ENCODE data around the gene AKAP3. TPM values are rescaled to one million over a fixed set of nuclear protein-coding genes. Genes with fewer than 3 reads are reported as not detected.

Gene AKAP3
- total and polyA plus RNA-seq, 2 experiments from 2014 or later: 1.3 to 3.2 TPM

DNA sequence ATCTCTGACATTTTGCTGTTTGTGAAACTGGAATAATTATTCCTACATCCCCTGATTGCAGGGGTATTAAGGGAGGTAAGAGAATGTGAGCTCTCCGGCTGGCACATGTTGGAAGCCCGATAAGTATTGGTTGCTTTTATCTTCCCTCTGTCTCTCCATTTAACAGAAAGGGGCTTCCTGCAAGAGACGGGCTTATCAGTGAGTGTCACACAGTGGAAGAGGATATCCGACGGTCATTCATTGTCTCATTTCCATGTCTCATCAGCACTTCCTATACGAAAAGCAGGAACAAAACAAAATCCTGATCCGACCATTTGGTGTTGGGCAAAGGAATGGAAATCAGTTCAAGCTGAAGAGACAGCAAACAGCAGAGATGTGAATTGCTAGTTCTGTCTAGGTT, 76.2 kb downstream of the AKAP3 start:
- Histone ChIP-seq H2AFZ (no peak overlapping the region), H3K4me1 (ENCODE audit: insufficient read depth) (no peaks in the 10 kb centered on the region), H3K4me3 (no peak overlapping the region), H3F3A (replicated peaks; ENCODE audit: low read depth) (no peaks in the 10 kb centered on the region), H3K36me3 (ENCODE audit: insufficient read depth) (no peaks in the 10 kb centered on the region), H4K20me1 (replicated peaks; ENCODE audit: insufficient read depth) (no peaks in the 10 kb centered on the region), H3K79me2 (replicated peaks; ENCODE audit: insufficient read depth) (no peaks in the 10 kb centered on the region), H3K27me3 (ENCODE audit: insufficient read depth) (no peaks in the 10 kb centered on the region), H3K4me2 (no peak overlapping the region), H3K27ac (ENCODE audit: low read depth) (no peak overlapping the region), H3K9me2 (ENCODE audit: insufficient read depth) (no peaks in the 10 kb centered on the region)
- H3K36me3 Mint-ChIP-seq (ENCODE audit: low read depth): no peaks in the 10 kb centered on the region
- no peaks in the 10 kb centered on the region for H3K4me1 Mint-ChIP-seq
- DNase-seq (ENCODE audit: low spot score) (no peak), ATAC-seq (no peak)
- no peak overlapping the region for H3K4me3 Mint-ChIP-seq
- H3K9me3 Mint-ChIP-seq: no peaks in the 10 kb centered on the region
- TF ChIP-seq, protein P1, sequence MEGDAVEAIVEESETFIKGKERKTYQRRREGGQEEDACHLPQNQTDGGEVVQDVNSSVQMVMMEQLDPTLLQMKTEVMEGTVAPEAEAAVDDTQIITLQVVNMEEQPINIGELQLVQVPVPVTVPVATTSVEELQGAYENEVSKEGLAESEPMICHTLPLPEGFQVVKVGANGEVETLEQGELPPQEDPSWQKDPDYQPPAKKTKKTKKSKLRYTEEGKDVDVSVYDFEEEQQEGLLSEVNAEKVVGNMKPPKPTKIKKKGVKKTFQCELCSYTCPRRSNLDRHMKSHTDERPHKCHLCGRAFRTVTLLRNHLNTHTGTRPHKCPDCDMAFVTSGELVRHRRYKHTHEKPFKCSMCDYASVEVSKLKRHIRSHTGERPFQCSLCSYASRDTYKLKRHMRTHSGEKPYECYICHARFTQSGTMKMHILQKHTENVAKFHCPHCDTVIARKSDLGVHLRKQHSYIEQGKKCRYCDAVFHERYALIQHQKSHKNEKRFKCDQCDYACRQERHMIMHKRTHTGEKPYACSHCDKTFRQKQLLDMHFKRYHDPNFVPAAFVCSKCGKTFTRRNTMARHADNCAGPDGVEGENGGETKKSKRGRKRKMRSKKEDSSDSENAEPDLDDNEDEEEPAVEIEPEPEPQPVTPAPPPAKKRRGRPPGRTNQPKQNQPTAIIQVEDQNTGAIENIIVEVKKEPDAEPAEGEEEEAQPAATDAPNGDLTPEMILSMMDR (conservative IDR thresholded peaks at IDR 0.05; ENCODE audit: low read depth in 2 of 2): no peak
- TF ChIP-seq STAT1 (IDR thresholded peaks at IDR 0.05; ENCODE audit: unreplicated experiment) (no peak), EZH2phosphoT487 (IDR thresholded peaks at IDR 0.05; ENCODE audit: unreplicated experiment) (no peak), NANOG (IDR thresholded peaks at IDR 0.05; ENCODE audit: borderline replicate concordance) (no peak), POLR2AphosphoS5 (IDR thresholded peaks at IDR 0.05; ENCODE audit: low read depth) (no peak), ZNF114 (CRISPR knock-in tag; IDR thresholded peaks at IDR 0.05) (no peak), EZH2 (IDR thresholded peaks at IDR 0.05; ENCODE audit: low read depth, unreplicated experiment) (no peak), CREB1 (CRISPR knock-in tag; IDR thresholded peaks at IDR 0.05; ENCODE audit: low read depth) (no peak), JUNB (IDR thresholded peaks at IDR 0.05; ENCODE audit: unreplicated experiment) (no peak), ZNF331 (CRISPR knock-in tag; IDR thresholded peaks at IDR 0.05; ENCODE audit: low read depth) (no peak)
- TF ChIP-seq, protein P2, sequence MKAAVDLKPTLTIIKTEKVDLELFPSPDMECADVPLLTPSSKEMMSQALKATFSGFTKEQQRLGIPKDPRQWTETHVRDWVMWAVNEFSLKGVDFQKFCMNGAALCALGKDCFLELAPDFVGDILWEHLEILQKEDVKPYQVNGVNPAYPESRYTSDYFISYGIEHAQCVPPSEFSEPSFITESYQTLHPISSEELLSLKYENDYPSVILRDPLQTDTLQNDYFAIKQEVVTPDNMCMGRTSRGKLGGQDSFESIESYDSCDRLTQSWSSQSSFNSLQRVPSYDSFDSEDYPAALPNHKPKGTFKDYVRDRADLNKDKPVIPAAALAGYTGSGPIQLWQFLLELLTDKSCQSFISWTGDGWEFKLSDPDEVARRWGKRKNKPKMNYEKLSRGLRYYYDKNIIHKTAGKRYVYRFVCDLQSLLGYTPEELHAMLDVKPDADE (IDR thresholded peaks at IDR 0.05): no peak
- TF ChIP-seq, protein P3, sequence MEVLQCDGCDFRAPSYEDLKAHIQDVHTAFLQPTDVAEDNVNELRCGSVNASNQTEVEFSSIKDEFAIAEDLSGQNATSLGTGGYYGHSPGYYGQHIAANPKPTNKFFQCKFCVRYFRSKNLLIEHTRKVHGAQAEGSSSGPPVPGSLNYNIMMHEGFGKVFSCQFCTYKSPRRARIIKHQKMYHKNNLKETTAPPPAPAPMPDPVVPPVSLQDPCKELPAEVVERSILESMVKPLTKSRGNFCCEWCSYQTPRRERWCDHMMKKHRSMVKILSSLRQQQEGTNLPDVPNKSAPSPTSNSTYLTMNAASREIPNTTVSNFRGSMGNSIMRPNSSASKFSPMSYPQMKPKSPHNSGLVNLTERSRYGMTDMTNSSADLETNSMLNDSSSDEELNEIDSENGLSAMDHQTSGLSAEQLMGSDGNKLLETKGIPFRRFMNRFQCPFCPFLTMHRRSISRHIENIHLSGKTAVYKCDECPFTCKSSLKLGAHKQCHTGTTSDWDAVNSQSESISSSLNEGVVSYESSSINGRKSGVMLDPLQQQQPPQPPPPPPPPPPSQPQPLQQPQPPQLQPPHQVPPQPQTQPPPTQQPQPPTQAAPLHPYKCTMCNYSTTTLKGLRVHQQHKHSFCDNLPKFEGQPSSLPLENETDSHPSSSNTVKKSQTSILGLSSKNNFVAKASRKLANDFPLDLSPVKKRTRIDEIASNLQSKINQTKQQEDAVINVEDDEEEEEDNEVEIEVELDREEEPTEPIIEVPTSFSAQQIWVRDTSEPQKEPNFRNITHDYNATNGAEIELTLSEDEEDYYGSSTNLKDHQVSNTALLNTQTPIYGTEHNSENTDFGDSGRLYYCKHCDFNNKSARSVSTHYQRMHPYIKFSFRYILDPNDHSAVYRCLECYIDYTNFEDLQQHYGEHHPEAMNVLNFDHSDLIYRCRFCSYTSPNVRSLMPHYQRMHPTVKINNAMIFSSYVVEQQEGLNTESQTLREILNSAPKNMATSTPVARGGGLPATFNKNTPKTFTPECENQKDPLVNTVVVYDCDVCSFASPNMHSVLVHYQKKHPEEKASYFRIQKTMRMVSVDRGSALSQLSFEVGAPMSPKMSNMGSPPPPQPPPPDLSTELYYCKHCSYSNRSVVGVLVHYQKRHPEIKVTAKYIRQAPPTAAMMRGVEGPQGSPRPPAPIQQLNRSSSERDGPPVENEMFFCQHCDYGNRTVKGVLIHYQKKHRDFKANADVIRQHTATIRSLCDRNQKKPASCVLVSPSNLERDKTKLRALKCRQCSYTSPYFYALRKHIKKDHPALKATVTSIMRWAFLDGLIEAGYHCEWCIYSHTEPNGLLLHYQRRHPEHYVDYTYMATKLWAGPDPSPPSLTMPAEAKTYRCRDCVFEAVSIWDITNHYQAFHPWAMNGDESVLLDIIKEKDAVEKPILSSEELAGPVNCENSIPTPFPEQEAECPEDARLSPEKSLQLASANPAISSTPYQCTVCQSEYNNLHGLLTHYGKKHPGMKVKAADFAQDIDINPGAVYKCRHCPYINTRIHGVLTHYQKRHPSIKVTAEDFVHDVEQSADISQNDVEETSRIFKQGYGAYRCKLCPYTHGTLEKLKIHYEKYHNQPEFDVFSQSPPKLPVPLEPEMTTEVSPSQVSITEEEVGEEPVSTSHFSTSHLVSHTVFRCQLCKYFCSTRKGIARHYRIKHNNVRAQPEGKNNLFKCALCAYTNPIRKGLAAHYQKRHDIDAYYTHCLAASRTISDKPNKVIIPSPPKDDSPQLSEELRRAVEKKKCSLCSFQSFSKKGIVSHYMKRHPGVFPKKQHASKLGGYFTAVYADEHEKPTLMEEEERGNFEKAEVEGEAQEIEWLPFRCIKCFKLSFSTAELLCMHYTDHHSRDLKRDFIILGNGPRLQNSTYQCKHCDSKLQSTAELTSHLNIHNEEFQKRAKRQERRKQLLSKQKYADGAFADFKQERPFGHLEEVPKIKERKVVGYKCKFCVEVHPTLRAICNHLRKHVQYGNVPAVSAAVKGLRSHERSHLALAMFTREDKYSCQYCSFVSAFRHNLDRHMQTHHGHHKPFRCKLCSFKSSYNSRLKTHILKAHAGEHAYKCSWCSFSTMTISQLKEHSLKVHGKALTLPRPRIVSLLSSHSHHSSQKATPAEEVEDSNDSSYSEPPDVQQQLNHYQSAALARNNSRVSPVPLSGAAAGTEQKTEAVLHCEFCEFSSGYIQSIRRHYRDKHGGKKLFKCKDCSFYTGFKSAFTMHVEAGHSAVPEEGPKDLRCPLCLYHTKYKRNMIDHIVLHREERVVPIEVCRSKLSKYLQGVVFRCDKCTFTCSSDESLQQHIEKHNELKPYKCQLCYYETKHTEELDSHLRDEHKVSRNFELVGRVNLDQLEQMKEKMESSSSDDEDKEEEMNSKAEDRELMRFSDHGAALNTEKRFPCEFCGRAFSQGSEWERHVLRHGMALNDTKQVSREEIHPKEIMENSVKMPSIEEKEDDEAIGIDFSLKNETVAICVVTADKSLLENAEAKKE (CRISPR knock-in tag; IDR thresholded peaks at IDR 0.05): no peak
- TF ChIP-seq, protein P4, sequence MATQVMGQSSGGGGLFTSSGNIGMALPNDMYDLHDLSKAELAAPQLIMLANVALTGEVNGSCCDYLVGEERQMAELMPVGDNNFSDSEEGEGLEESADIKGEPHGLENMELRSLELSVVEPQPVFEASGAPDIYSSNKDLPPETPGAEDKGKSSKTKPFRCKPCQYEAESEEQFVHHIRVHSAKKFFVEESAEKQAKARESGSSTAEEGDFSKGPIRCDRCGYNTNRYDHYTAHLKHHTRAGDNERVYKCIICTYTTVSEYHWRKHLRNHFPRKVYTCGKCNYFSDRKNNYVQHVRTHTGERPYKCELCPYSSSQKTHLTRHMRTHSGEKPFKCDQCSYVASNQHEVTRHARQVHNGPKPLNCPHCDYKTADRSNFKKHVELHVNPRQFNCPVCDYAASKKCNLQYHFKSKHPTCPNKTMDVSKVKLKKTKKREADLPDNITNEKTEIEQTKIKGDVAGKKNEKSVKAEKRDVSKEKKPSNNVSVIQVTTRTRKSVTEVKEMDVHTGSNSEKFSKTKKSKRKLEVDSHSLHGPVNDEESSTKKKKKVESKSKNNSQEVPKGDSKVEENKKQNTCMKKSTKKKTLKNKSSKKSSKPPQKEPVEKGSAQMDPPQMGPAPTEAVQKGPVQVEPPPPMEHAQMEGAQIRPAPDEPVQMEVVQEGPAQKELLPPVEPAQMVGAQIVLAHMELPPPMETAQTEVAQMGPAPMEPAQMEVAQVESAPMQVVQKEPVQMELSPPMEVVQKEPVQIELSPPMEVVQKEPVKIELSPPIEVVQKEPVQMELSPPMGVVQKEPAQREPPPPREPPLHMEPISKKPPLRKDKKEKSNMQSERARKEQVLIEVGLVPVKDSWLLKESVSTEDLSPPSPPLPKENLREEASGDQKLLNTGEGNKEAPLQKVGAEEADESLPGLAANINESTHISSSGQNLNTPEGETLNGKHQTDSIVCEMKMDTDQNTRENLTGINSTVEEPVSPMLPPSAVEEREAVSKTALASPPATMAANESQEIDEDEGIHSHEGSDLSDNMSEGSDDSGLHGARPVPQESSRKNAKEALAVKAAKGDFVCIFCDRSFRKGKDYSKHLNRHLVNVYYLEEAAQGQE (IDR thresholded peaks at IDR 0.05; ENCODE audit: unreplicated experiment): no peak
- H3K27me3 Mint-ChIP-seq (ENCODE audit: insufficient read depth, low read depth, poor library complexity): peaks cover 1% of the 10 kb centered on the region
- H3K27ac Mint-ChIP-seq: no peak overlapping the region
